Hippocampal formation (tissue), 2 donors: ENCODE results near the gene SNIP1.
"Not testable (repeated sequence)": the region's sequence is repeated elsewhere in the genome, so short reads cannot be mapped to it uniquely, and the experiment has no call there.

ENCODE experiments used
- DNase-seq, 2 donors: peaks; one replicate each; lab custom pipeline; 2025; lab: John Stamatoyannopoulos, UW

The SNIP1 gene

DNA sequence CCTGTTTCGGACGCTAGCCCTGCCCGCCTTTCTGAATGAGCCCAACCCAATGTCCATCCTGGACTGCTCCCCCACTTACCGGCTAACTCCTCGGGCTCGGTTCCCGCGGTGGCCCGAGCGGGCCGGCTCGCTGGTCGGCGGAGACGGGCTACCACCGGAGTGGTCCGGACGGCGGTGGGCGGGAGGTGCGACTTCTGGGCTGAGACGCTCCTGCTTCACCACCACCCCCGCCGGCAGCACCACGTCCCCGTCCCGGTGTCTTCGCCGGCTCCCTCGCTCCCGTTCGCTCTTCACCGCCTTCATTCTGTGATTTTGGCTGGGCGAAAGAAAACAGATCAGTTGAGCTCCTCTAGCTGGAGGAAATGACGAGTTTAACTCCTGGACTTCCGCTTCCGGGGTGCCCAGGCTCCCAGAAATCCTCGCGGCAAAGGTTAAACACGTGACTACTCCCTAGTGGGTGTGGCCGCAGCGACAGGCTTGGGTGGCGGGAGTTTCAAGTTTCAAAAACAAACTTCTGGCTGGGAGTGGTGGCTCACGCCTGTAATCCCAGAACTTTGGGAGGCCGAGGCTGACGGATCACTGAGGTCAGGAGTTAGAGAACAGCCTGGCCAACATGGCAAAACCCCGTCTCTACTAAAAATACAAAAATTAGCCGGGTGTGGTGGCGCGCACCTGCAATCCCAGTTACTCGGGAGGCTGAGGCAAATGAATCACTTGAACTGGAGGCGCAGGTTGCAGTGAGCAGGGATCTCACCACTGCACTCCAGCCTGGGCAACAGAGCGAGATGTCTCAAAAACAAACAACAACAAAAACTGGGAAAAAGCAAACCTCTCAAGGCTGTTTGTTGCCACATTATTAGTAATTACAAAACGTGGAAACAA, at the start of gene SNIP1:
Gene SNIP1 (minus strand): TSS at position 367 of the 882 bp plus-strand sequence. CDS start 64 bp downstream, at position 303.
- peak; percentile 89 to 94 for DNase-seq

DNA sequence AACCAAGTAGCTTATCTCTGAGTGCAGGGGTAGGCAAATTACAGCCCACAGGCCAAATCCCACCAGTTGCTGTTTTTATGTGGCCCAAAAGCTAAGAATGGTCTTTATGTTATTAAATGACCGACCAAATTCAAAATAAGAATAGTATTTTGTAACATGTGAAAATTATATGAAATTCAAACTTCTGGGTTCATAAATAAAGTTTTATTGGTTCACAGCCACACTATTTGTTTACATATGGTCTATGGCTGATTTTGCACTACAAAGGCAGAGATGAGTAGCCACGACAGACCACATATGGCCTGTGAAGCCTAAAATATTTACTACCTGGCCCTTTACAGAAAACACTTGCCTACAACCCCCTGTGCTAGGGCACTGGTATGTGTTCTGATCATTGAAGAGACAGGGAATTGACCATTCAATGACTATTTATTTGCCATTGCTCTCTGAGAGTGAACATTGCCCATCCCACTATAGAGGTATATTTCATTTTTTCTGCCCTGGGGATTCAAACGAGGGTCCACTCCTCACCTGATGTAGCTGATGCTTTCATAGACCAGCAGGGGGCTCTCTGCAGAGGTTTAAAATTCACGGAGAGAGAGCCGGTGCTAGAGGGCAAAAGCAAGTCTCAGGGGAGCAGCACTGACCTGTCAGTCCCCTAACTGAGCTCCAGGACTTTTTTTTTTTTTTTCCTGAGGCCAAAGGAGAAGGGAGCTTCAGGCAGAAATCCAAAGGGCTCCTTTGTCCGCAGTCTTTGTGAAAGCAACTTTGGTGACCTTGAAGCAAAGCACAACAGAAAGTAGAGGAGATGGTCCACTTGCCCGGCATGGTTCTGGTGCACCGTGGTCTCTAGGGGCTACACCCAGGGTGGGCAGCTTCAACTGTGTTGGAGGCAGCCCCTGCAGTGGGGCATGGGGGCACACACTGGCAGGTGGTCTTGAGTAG, 48.9 kb upstream of the SNIP1 start:
- peak in 1 of 2 donors; percentile 7 for DNase-seq

DNA sequence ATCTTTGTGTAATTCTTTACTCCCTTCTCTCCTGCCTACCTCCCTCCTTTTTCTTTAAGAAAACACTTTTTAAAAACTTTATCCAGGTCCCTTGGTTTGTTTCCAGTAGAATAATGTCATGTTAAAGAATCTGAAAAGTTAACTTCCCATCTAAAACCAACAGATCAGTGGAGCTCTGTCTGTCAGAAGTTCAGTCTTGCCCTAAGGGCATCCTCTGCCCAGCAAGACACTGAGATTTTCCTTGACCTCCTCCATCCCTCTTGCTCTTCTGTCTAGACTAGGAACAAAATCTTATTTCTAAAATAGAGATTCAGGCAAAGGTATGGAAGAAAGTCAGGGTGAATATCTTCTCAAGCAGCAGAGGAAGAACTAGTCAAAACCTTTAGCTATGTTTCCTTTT, 47.3 kb upstream of the SNIP1 start:
- no peak for DNase-seq

DNA sequence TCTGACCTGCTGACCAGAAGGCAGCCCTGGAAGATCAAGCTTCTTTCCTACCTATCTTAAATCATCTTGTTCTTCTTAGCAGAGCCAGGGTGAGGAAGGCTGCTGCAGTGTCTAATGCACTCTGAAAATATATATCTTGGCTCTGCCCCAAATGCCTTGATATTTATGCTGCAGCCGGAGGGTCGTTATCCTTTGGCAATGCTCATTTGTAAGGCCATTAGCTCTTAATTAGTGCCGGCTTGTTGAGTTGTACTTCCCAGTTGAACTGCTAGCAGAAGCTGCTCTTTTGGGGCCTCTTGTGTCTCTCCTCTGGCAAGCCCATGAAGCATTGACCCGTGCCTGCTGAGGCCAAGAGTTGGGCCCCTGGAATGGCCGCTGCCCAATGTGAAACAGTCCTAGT, 45.8 kb upstream of the SNIP1 start:
- DNase-seq, result no peak

GRCh38 chr1:37596182-37596667, 42.1 kb upstream of the SNIP1 start:
- no peak for DNase-seq

DNA sequence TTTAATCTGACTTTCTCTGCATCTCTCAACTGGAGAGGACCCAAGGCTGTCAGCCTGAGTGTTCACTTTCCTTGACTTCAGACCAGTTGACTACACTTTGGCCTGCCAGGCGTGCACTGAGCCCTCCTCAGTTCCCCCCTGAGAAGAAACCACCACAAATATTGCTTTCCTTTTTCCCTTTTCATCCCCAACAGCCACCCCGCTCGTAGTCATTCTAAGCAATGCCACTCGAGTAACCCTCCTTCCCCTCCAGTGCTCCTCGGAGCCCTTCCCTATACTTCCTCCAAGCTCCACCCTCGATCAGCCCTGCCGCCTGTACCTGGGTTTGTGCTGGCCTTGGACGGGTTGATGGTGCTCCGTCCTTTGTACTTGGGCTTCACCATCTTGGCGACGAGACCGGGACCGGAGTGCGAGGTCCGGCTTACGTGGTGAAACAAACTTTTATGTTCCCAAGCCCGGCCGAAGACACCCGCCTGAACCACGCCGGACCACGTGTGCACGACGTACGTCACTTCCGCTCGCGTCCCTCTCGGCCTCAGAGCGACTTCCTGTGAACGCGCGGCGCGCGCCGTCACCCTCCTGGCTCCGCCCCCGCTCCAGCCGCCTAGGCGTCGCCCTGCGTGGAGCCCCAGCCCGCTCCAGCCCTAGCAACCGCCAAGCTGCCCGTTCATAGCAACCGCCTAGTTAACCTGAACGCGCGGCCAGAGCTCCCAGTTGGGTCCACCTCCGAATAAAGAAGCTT, 41.5 kb upstream of the SNIP1 start, which contains the start of gene GNL2:
Gene GNL2 (minus strand): TSS at position 498 of the 742 bp plus-strand sequence. CDS start 115 bp downstream, at position 383.
- peak; percentile 90 for DNase-seq

- DNase-seq, result no peak
Measured at GRCh38 chr1:37593726-37594125, 39.6 kb upstream of the SNIP1 start.

- no peak for DNase-seq
Measured at GRCh38 chr1:37588939-37589338, 34.8 kb upstream of the SNIP1 start.

- not testable (repeated sequence) for DNase-seq
Measured at GRCh38 chr1:37584544-37584943, 30.5 kb upstream of the SNIP1 start.

DNA sequence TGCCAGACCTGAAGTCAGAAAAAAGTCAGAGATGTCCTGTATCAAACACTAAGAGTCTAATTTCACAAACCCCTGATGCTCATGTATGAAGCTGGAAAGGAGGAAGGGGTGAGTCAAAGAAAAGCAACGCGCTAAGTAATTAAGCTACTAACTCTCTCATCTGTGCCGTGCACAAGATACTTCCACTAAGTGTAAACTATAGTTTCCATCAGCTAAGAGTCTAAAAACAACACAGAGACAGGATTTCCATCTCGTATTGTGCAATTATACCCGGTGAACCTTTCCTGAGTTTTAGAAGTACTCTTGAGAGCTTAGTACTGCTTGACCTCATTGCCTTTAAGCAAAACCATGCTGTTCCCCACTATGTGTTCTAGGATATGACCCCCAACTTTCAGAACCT, 21.6 kb upstream of the SNIP1 start:
- DNase-seq, result no peak

DNA sequence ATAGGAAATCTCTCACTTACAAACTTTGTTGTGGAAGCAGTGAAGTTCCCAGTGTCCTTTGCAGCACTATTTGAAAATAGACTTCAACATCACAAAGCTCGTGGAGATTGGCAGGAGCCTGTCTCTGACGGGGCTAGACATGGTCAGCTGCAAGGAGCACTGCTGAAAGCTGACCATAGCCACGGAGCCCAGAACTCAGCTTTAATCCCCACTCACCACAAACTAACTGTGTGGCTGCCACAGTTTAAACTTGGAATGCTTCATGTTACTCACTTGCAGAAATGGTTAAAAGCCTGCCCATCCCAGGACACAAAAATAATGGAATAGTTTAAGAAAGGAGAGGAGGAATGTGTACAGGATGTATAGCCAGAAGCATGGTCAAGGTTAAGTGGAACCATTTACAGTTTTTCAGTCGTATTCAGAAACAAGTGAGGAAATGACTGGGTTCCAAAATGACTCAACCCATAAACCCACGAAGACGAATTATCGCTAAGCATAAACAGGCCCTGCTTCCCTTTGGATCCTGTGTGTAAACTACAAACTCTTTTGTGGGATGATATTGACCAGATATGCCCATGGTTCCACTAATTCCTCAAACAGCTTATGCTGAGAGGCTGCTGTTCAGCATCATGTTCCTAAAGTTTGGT, 20.9 kb upstream of the SNIP1 start:
- DNase-seq, result no peak

DNA sequence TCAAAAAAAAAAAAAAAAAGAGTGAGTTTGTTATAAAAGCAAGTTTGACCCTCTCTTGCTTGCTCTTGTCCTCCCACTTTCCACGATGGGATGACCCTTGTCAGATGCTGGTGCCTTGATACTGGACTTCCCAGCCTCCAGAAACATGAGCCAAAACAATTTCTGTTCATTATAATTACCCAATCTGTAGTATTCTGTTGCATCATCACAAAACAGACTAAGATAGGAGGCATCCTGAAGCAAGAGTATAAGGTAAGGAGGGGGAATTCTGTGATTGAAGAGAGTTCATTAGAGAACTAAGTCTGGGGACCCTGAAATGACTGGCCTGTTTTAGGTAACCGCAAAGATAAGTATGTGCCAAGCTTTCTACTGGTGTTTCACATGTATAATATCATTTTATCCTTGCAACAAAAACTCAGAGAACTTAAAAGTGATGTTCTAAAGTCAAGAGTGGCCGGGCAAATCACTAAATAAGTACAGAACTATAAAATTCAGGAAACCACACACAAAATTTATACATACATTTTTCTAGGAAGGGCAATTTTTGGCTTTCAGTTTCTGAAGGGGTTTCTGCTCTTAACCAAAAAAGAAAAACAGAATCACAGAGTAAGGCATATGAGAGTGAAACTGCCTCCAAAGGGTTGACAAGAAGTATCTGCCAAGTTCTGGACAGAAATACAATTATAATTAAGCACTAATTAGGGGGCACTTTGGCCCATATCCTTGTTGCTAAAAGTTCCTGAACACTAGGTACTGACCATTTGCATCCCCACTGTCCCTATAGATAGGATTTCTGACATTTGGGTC, 16.6 kb upstream of the SNIP1 start:
- DNase-seq, result no peak

- DNase-seq, result no peak
Measured at GRCh38 chr1:37567023-37567422, 12.9 kb upstream of the SNIP1 start.

GRCh38 chr1:37564892-37565291, 10.8 kb upstream of the SNIP1 start:
- DNase-seq, result no peak

DNA sequence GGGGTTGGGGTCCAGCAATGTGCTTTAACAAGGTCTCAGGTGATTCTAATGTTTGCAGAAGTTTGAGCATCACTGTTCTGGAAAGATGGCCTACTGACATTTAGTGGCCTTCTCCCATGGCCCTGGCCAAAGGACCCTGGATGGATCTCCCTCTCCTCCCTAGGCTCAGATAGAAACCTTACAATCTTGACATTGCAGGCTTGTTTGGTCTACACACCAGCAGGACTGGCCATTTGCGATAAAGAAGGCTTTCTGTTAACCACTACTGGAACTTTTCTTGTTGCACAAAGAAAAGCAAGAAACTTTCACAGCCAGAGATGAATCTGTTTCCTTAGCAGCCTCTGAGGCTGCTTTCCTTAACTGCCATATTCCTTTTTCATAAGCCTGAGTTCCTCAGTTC, 8.9 kb upstream of the SNIP1 start:
- DNase-seq, result no peak

- no peak for DNase-seq
Measured at GRCh38 chr1:37561133-37562132, 7.3 kb upstream of the SNIP1 start.

DNA sequence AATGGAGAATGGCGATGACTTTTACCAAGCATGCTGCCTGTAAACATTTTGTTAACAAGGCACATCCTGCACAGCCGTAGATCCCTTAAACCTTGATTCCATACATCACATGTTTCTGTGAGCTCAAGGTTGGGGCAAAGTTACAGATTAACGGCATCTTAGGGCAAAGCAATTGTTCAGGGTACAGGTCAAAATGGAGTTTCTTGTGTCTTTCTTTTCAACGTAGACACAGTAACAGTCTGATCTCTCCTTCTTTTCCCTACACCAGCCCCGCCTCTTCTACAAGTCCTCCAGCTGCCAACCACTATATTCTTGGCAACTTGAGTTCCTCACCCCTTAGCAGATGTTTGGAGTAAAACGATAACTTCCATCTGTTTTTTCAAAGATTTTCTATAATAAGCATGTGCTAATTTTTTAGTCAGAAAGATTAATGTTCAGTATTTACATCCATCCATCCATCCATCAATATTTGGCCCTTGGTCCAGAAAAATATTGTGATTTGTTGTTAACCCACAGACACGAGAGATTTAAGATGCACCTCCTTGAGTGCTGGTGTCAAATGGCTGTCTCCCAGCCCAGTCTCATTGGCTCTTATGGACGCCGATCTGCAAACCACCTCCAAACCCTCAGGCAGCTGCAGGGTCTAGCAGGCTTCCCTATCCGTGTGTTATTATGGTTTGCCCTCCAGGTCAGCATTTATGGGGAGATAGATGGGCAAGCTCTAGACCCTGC, 6.5 kb upstream of the SNIP1 start:
- no peak for DNase-seq

DNA sequence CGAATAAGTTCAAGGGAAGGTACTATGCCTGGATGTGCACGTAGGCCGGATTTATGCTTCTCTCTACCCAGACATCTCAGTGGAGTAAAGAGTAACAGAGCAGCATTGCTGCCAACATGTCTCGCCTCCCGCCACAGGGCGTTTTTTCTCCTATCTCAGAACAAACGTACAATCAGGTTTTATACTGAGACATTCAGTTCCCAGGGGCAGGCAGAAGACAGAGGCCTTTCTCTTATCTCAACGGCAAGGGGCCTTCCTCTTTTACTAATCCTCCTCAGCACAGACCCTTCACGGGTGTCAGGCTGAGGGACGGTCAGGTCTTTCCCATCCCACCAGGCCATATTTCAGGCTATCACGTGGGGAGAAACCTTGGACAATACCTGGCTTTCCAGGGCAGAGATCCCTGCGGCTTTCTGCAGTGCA, 5.9 kb upstream of the SNIP1 start:
- DNase-seq, result not testable (repeated sequence)
